Uterus (tissue), 4 donors: ENCODE results near the gene TRIM14. TPM values are rescaled to one million over a fixed set of nuclear protein-coding genes. Genes with fewer than 3 reads are reported as not detected.
"Not testable (repeated sequence)": the region's sequence is repeated elsewhere in the genome, so short reads cannot be mapped to it uniquely, and the experiment has no call there.

Experiments
- DNase-seq, 2 donors: peaks; one replicate each; pipeline ENCODE4 v3.0.0-alpha.2; 2019 to 2020
- H3K27ac ChIP-seq, 2 donors: fragments of 200-600 bp; sonication (generic); 1 replicate in 1 of 2; 2 replicates in 1 of 2; pipeline ENCODE4 v1.5.1; 2016 to 2018
- H3K27me3 ChIP-seq, 2 donors: fragments of 200-600 bp; sonication (generic); one replicate each; pipeline ENCODE4 v1.5.1; 2018 to 2019; ENCODE audit warnings: control low read depth in 1 of 2
- H3K36me3 ChIP-seq, 2 donors: fragments of 200-600 bp; sonication (generic); one replicate each; pipeline ENCODE4 v1.5.1; 2019; ENCODE audit warnings: control low read depth in 1 of 2
- H3K4me1 ChIP-seq, 2 donors: fragments of 200-600 bp; sonication (generic); one replicate each; pipeline ENCODE4 v1.5.1; 2018 to 2019; ENCODE audit warnings: control low read depth in 1 of 2
- H3K4me3 ChIP-seq, 2 donors: fragments of 200-600 bp; sonication (generic); 1 replicate in 1 of 2; 2 replicates in 1 of 2; pipeline ENCODE4 v1.5.1; 2018 to 2019; ENCODE audit warnings: mild to moderate bottlenecking in 1 of 2
- H3K9me3 ChIP-seq, 2 donors: fragments of 200-600 bp; sonication (generic); one replicate each; pipeline ENCODE4 v1.5.1; 2019; ENCODE audit warnings: control low read depth in 1 of 2
- CTCF ChIP-seq, 4 experiments: fragments of 200-600 bp in 2 of 4; fragments of 450-650 bp in 2 of 4; sonication (generic) in 2 of 4; IDR thresholded peaks; one replicate each; pipeline ENCODE4 v1.5.1; 2016 to 2019; ENCODE audit warnings: antibody characterized with exemption in 4 of 4, mild to moderate bottlenecking in 2 of 4, moderate library complexity in 1 of 4
- POLR2A ChIP-seq, 2 donors: fragments of 450-650 bp; IDR thresholded peaks; one replicate each; pipeline ENCODE4 v1.6.1; 2016; ENCODE audit warnings: antibody characterized with exemption in 2 of 2, mild to moderate bottlenecking in 1 of 2, moderate library complexity in 1 of 2
- intact Hi-C: fragments of 100-400 bp; cut with DNase I; formaldehyde crosslinking; loops from one replicate; pipeline ENCODE4 v1.15.1; 2023; ENCODE audit warnings: low total_unique reads
- total RNA-seq, 4 donors: library from RNA; depleted of rRNA in 3 of 4; stranded (reverse); fragments of >200 nt in 3 of 4; gene quantifications; one replicate each; pipeline versions ENCODE4 v1.1.0 to v1.2.4, GENCODE V29; 2014 to 2023
- donor health status: DM: yes; HTN: yes; CAD: no.

TRIM14 gene
- total RNA-seq, 4 donors from 2014 or later = 1.5 to 17.7 (median 10.9) TPM

GRCh38 chr9:98134702-98135557 lies 15.9 kb upstream of the TRIM14 start:
- intact Hi-C loops = no loop called here
- Histone ChIP-seq H3K36me3 (no peaks in the 10 kb centered on the region), H3K9me3 (no peaks in the 10 kb centered on the region), H3K27ac (no peak overlapping the region), H3K27me3 (no peaks in the 10 kb centered on the region), H3K4me3 (no peak overlapping the region), H3K4me1 (no peaks in the 10 kb centered on the region)
- TF ChIP-seq POLR2A (IDR thresholded peaks at IDR 0.05) (no peak), CTCF (IDR thresholded peaks at IDR 0.05) (no peak)
- DNase-seq = no peak

- H3K27me3 ChIP-seq = no peaks in the 10 kb centered on the region
- no peak for DNase-seq
- H3K27ac ChIP-seq = no peak overlapping the region
- H3K4me1 ChIP-seq = no peaks in the 10 kb centered on the region
- TF ChIP-seq CTCF (IDR thresholded peaks at IDR 0.05) = no peak
- no peak for TF ChIP-seq POLR2A (IDR thresholded peaks at IDR 0.05)
- intact Hi-C loops = no loop called here
- H3K4me3 ChIP-seq = no peak overlapping the region
- no peaks in the 10 kb centered on the region for H3K9me3 ChIP-seq
- H3K36me3 ChIP-seq = no peaks in the 10 kb centered on the region
Observed at GRCh38 chr9:98132806-98133631, 14.0 kb upstream of the TRIM14 start.

GRCh38 chr9:98132158-98132557 lies 13.1 kb upstream of the TRIM14 start:
- intact Hi-C loops = no loop called here
- H3K27me3 ChIP-seq = no peaks in the 10 kb centered on the region
- H3K4me1 ChIP-seq = no peaks in the 10 kb centered on the region
- TF ChIP-seq CTCF (IDR thresholded peaks at IDR 0.05) = no peak
- TF ChIP-seq POLR2A (IDR thresholded peaks at IDR 0.05) = no peak
- no peaks in the 10 kb centered on the region for H3K36me3 ChIP-seq
- H3K9me3 ChIP-seq = no peaks in the 10 kb centered on the region
- no peak overlapping the region for H3K4me3 ChIP-seq
- DNase-seq = no peak
- H3K27ac ChIP-seq = no peak overlapping the region

- DNase-seq = no peak
- H3K36me3 ChIP-seq = no peaks in the 10 kb centered on the region
- H3K4me3 ChIP-seq = no peak overlapping the region
- no peaks in the 10 kb centered on the region for H3K9me3 ChIP-seq
- intact Hi-C loops = no loop called here
- TF ChIP-seq POLR2A (IDR thresholded peaks at IDR 0.05) = no peak
- no peak for TF ChIP-seq CTCF (IDR thresholded peaks at IDR 0.05)
- no peaks in the 10 kb centered on the region for H3K27me3 ChIP-seq
- H3K4me1 ChIP-seq = no peaks in the 10 kb centered on the region
- no peak overlapping the region for H3K27ac ChIP-seq
Observed at GRCh38 chr9:98130576-98131228, 11.7 kb upstream of the TRIM14 start.

- H3K4me3 ChIP-seq, H3K27me3 ChIP-seq, H3K36me3 ChIP-seq, intact Hi-C loops, H3K27ac ChIP-seq, H3K9me3 ChIP-seq, H3K4me1 ChIP-seq, DNase-seq: not testable (repeated sequence)
Observed at GRCh38 chr9:98130060-98130459, 11.0 kb upstream of the TRIM14 start.
